Lower lobe of right lung (tissue), 2 donors: Measurements from ENCODE around the gene VPREB1. TPM values are rescaled to one million over a fixed set of nuclear protein-coding genes. Genes with fewer than 3 reads are reported as not detected.

Experiments
- ATAC-seq, 2 donors: fragments of 200-7000 bp; cut with Tn5 transposase; one replicate each; pipeline ENCODE4 v1.9.1; 2020 to 2022; ENCODE audit warnings: mild to moderate bottlenecking in 2 of 2, moderate library complexity in 2 of 2
- DNase-seq: peaks from one replicate; pipeline ENCODE4 v3.0.0-alpha.2; 2020
- H3K27ac ChIP-seq: fragments of 200-600 bp; one replicate; pipeline ENCODE4 v1.8.0; 2022
- H3K27me3 ChIP-seq: fragments of 200-600 bp; one replicate; pipeline ENCODE4 v1.8.0; 2022; ENCODE audit warnings: low read depth
- H3K36me3 ChIP-seq: fragments of 200-600 bp; one replicate; pipeline ENCODE4 v1.8.0; 2022; ENCODE audit warnings: mild to moderate bottlenecking
- H3K4me1 ChIP-seq: fragments of 200-600 bp; one replicate; pipeline ENCODE4 v1.8.0; 2022
- H3K4me3 ChIP-seq: fragments of 200-600 bp; one replicate; pipeline ENCODE4 v1.8.0; 2022; ENCODE audit warnings: mild to moderate bottlenecking
- H3K9me3 ChIP-seq: fragments of 200-600 bp; one replicate; pipeline ENCODE4 v1.8.0; 2022
- CTCF ChIP-seq: fragments of 200-600 bp; IDR thresholded peaks from one replicate; pipeline ENCODE4 v1.8.0; 2022; ENCODE audit warnings: antibody characterized with exemption, mild to moderate bottlenecking
- intact Hi-C: fragments of 100-400 bp; cut with DNase I; formaldehyde crosslinking; loops from one replicate; pipeline ENCODE4 v1.11.0; 2022
- long read RNA-seq: library from polyadenylated mRNA; unstranded; transcript quantifications from one replicate; pipeline ENCODE4 v2.0.0, GENCODE V29; 2021
- total RNA-seq: library from RNA; stranded (reverse); fragmentation: NEBNext Ultra II Directional; extraction: Animal tissue kit (Norgen Biotek cat#: 25700); gene quantifications from one replicate; pipeline ENCODE4 v1.2.1, GENCODE V29; 2021
- donor health status: DM: no; HTN: yes; CAD: no; lungs with severe emphysema.

VPREB1 gene
- total RNA-seq, result not detected
- long read RNA-seq, result 0 reads

GRCh38 chr22:22244316-22245250 is at the start of gene VPREB1:
Gene VPREB1, plus strand, starts transcription at chr22:22244786. Its CDS starts 28 bp downstream, at chr22:22244814.
- H3K27ac ChIP-seq, result no peak within 1 kb of the TSS
- ATAC-seq (no peak), DNase-seq (no peak)
- no peak for TF ChIP-seq CTCF
- intact Hi-C loops, result no loop called here
- no peak within 1 kb of the TSS for H3K4me3 ChIP-seq
- H3K36me3 ChIP-seq, result no peaks in the 10 kb centered on the region
- H3K27me3 ChIP-seq, result peaks cover 42% of the 10 kb centered on the region
- H3K4me1 ChIP-seq, result no peaks in the 10 kb centered on the region
- H3K9me3 ChIP-seq, result no peaks in the 10 kb centered on the region

- no peak for TF ChIP-seq CTCF
- no peaks in the 10 kb centered on the region for H3K4me1 ChIP-seq
- no peak overlapping the region for H3K27ac ChIP-seq
- DNase-seq (no peak), ATAC-seq (no peak)
- peaks cover 21% of the 10 kb centered on the region for H3K27me3 ChIP-seq
- intact Hi-C loops, result no loop called here
- no peaks in the 10 kb centered on the region for H3K9me3 ChIP-seq
- no peak overlapping the region for H3K4me3 ChIP-seq
- no peaks in the 10 kb centered on the region for H3K36me3 ChIP-seq
These were observed 49.7 kb upstream of the VPREB1 start for GRCh38 chr22:22194931-22195264.

- peaks cover 24% of the 10 kb centered on the region for H3K27me3 ChIP-seq
- no peak overlapping the region for H3K4me3 ChIP-seq
- H3K27ac ChIP-seq, result no peak overlapping the region
- H3K36me3 ChIP-seq, result no peaks in the 10 kb centered on the region
- no peaks in the 10 kb centered on the region for H3K4me1 ChIP-seq
- peak; percentile 85 to 92 for ATAC-seq
- intact Hi-C loops, result no loop called here
- peak; percentile 84 for TF ChIP-seq CTCF
- no peaks in the 10 kb centered on the region for H3K9me3 ChIP-seq
- DNase-seq, result peak; percentile 74
These were observed 49.1 kb upstream of the VPREB1 start for GRCh38 chr22:22195265-22196017.

GRCh38 chr22:22196018-22196533 is 48.5 kb upstream of the VPREB1 start:
- Histone ChIP-seq H3K27me3 (peaks cover 26% of the 10 kb centered on the region), H3K4me3 (no peak overlapping the region), H3K27ac (no peak overlapping the region), H3K9me3 (no peaks in the 10 kb centered on the region), H3K36me3 (no peaks in the 10 kb centered on the region), H3K4me1 (no peaks in the 10 kb centered on the region)
- no peak for TF ChIP-seq CTCF
- intact Hi-C loops, result no loop called here
- DNase-seq (no peak), ATAC-seq (peak in 1 of 2 donors; percentile 30)

GRCh38 chr22:22196833-22197477 is 47.6 kb upstream of the VPREB1 start:
- no peak for TF ChIP-seq CTCF
- Histone ChIP-seq H3K36me3 (no peaks in the 10 kb centered on the region), H3K4me3 (no peak overlapping the region), H3K4me1 (no peaks in the 10 kb centered on the region), H3K27ac (no peak overlapping the region), H3K27me3 (peaks cover 26% of the 10 kb centered on the region), H3K9me3 (no peaks in the 10 kb centered on the region)
- no peak for ATAC-seq
- intact Hi-C loops, result no loop called here
- DNase-seq, result no peak
